ENCODE results near the gene UGT1A5. TPM values are rescaled to one million over a fixed set of nuclear protein-coding genes. Genes with fewer than 3 reads are reported as not detected.

The UGT1A5 gene
- total RNA-seq, 6 experiments from 2014 or later = 1.3 to 10.0 (median 3.8) TPM

DNA sequence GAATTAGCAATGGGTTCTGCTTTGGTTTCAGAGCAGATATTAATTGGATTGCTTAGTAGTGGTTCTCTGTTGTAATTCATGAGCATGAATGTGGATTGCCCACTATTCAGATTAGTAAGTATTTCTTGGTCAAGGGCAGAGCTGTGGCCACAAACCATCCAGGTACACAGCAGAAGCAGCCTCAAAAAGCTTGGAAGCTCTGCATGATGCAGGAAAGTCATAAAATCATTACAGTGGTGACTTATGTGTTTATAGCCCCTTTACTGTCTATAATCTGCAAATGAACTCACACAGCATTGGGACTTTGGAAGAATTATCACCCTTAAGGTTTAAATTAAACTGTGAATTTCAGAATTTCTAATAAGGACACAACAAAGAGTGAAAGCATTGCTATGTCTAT is 45.4 kb downstream of the UGT1A5 start:
- TF ChIP-seq, protein P1, sequence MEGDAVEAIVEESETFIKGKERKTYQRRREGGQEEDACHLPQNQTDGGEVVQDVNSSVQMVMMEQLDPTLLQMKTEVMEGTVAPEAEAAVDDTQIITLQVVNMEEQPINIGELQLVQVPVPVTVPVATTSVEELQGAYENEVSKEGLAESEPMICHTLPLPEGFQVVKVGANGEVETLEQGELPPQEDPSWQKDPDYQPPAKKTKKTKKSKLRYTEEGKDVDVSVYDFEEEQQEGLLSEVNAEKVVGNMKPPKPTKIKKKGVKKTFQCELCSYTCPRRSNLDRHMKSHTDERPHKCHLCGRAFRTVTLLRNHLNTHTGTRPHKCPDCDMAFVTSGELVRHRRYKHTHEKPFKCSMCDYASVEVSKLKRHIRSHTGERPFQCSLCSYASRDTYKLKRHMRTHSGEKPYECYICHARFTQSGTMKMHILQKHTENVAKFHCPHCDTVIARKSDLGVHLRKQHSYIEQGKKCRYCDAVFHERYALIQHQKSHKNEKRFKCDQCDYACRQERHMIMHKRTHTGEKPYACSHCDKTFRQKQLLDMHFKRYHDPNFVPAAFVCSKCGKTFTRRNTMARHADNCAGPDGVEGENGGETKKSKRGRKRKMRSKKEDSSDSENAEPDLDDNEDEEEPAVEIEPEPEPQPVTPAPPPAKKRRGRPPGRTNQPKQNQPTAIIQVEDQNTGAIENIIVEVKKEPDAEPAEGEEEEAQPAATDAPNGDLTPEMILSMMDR (IDR thresholded peaks at IDR 0.05) = no peak
- no peak for TF ChIP-seq POLR2A (IDR thresholded peaks at IDR 0.05)
- DNase-seq = no peak
- Histone ChIP-seq H3K27ac (peak overlapping the region in 1 of 3 donors; percentile 92), H3K4me3 (peak overlapping the region in 1 of 3 donors; percentile 20), H3K9me3 (no peaks in the 10 kb centered on the region), H3K4me1 (peaks cover 0 to 51% (median 13%) of the 10 kb centered on the region in 4 donors), H3K27me3 (no peaks in the 10 kb centered on the region), H3K36me3 (peaks cover 0 to 6% (median 0%) of the 10 kb centered on the region in 4 donors)
- intact Hi-C loops (cut with DNase I) = no loop called here
- no peak for ATAC-seq

- H3K27me3 ChIP-seq = no peaks in the 10 kb centered on the region
- no peaks in the 10 kb centered on the region for H3K9me3 ChIP-seq
- 52% methylated on average over 2 of the region's 2 CpGs for WGBS (ENCODE audit: insufficient coverage, low coverage, low lambda C conversion rate, missing lambda C conversion rate)
- peaks cover 0 to 44% (median 13%) of the 10 kb centered on the region in 4 donors for H3K4me1 ChIP-seq
- peak overlapping the region in 1 of 3 donors; percentile 20 for H3K4me3 ChIP-seq
- intact Hi-C loops (cut with DNase I) = no loop called here
- peak overlapping the region in 1 of 3 donors; percentile 92 for H3K27ac ChIP-seq
- TF ChIP-seq, protein P1 (IDR thresholded peaks at IDR 0.05) = no peak
- no peak for TF ChIP-seq POLR2A (IDR thresholded peaks at IDR 0.05)
- ATAC-seq (no peak), DNase-seq (no peak)
- H3K36me3 ChIP-seq = peaks cover 0 to 6% (median 0%) of the 10 kb centered on the region in 4 donors
These were observed 46.1 kb downstream of the UGT1A5 start for GRCh38 chr2:233758849-233759248.

DNA sequence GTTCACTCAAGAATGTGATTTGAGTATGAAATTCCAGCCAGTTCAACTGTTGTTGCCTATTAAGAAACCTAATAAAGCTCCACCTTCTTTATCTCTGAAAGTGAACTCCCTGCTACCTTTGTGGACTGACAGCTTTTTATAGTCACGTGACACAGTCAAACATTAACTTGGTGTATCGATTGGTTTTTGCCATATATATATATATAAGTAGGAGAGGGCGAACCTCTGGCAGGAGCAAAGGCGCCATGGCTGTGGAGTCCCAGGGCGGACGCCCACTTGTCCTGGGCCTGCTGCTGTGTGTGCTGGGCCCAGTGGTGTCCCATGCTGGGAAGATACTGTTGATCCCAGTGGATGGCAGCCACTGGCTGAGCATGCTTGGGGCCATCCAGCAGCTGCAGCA is 47.3 kb downstream of the UGT1A5 start, which contains the start of gene UGT1A1:
TSS of gene UGT1A1 (plus strand) at position 228 of the 400 bp plus-strand sequence. CDS start at position 246, 18 bp downstream.
- Histone ChIP-seq H3K36me3 (peaks cover 0 to 2% (median 0%) of the 10 kb centered on the region in 4 donors), H3K4me3 (peak within 1 kb of the TSS; percentile 12 to 69 (median 69)), H3K9me3 (no peaks in the 10 kb centered on the region), H3K27ac (peak within 1 kb of the TSS; percentile 80 to 92 (median 91)), H3K27me3 (no peaks in the 10 kb centered on the region), H3K4me1 (peaks cover 0 to 41% (median 16%) of the 10 kb centered on the region in 4 donors)
- TF ChIP-seq, protein P1 (IDR thresholded peaks at IDR 0.05) = no peak
- TF ChIP-seq POLR2A (IDR thresholded peaks at IDR 0.05) = peak; percentile 66
- peak in 2 of 3 donors; percentile 58 to 83 for DNase-seq
- intact Hi-C loops (cut with DNase I) = loop anchor here in 1 of 2 donors (5.0 kb wide), 1 partner anchor 43 kb away; the partner anchor contains the start of gene UGT1A4
- ATAC-seq = peak; percentile 6 to 58 (median 42)
- 36% methylated on average over 6 of the region's 6 CpGs for WGBS (ENCODE audit: insufficient coverage, low coverage, low lambda C conversion rate, missing lambda C conversion rate)

DNA sequence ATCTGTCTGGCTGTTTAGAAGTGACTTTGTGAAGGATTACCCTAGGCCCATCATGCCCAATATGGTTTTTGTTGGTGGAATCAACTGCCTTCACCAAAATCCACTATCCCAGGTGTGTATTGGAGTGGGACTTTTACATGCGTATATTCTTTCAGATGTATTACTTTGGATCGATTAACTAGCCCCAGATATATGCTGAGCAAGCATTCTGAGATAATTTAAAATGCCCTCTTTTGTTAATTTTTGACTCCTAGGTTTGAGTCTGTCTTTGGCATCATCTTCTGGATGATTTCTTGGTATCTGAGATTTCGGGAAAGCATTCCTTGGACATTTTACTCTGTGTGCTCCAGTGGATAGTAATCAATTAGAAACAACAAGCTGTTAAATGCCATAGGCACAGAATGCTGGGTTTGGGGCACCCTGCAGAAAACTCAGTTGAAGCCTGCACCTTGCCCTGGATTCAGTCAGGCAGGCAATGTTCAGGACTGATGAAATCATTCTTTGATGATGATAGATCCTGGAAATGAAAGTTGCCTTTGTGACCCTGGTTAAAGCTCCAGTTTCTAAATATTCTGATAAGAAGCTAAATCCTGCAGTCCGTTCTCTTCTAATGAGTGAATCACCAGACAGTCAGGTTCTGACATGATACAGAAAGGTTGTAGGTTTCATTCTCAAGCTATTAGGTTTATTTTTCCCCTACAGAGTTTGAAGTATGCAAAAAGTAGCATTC is 48.5 kb downstream of the UGT1A5 start:
- 25% methylated on average over 4 of the region's 4 CpGs for WGBS (ENCODE audit: insufficient coverage, low coverage, low lambda C conversion rate, missing lambda C conversion rate)
- H3K27ac ChIP-seq = peak overlapping the region; percentile 80 to 92 (median 91)
- H3K9me3 ChIP-seq = no peaks in the 10 kb centered on the region
- TF ChIP-seq, protein P1 (IDR thresholded peaks at IDR 0.05) = no peak
- TF ChIP-seq POLR2A (IDR thresholded peaks at IDR 0.05) = peak; percentile 90
- DNase-seq (peak in 1 of 3 donors; percentile 72), ATAC-seq (peak; percentile 8 to 58 (median 48))
- H3K36me3 ChIP-seq = no peaks in the 10 kb centered on the region
- peak overlapping the region; percentile 29 to 69 (median 69) for H3K4me3 ChIP-seq
- intact Hi-C loops (cut with DNase I) = loop anchor here in 1 of 2 donors (5.0 kb wide), 1 partner anchor 44 kb away; the partner anchor contains the start of gene UGT1A4
- H3K4me1 ChIP-seq = peaks cover 0 to 36% (median 17%) of the 10 kb centered on the region in 4 donors
- no peaks in the 10 kb centered on the region for H3K27me3 ChIP-seq
